HTR-8/SVneo (cell line): ENCODE results near the gene ANKRD44.
A peak's percentile ranks its signal among the peaks of the same experiment; 100 is the strongest.
"Not testable (repeated sequence)": the region's sequence is repeated elsewhere in the genome, so short reads cannot be mapped to it uniquely, and the experiment has no call there.

ENCODE experiments used
- DNase-seq: peaks from one replicate; pipeline ENCODE4 v3.0.0; 2011; ENCODE audit warnings: low spot score, mixed read lengths; ENCODE audit not compliant: insufficient read length
- FAIRE-seq: peaks from 2 replicates; lab custom pipeline; 2011; peaks lifted over from hg19 to GRCh38; lab: Jason Lieb, UNC

The ANKRD44 gene

GRCh38 chr2:197310271-197310985 is at the start of gene ANKRD44:
Gene ANKRD44, minus strand, starts transcription at chr2:197310780. Its CDS starts 176 bp downstream, at chr2:197310604.
- FAIRE-seq = peak; percentile 55
- peak; percentile 63 for DNase-seq

GRCh38 chr2:197359859-197360258 is 49.3 kb upstream of the ANKRD44 start:
- DNase-seq = no peak
- FAIRE-seq = no peak

GRCh38 chr2:197358931-197359330 is 48.4 kb upstream of the ANKRD44 start:
- FAIRE-seq (no peak), DNase-seq (no peak)

- no peak for FAIRE-seq
- DNase-seq = no peak
Measured at GRCh38 chr2:197357986-197358385, 47.4 kb upstream of the ANKRD44 start.

GRCh38 chr2:197356136-197356535 is 45.6 kb upstream of the ANKRD44 start:
- no peak for DNase-seq
- no peak for FAIRE-seq

GRCh38 chr2:197354169-197354558 is 43.6 kb upstream of the ANKRD44 start:
- FAIRE-seq (no peak), DNase-seq (no peak)

- no peak for DNase-seq
- no peak for FAIRE-seq
Measured at GRCh38 chr2:197353393-197354168, 43.0 kb upstream of the ANKRD44 start.

GRCh38 chr2:197349699-197350098 is 39.1 kb upstream of the ANKRD44 start:
- DNase-seq (no peak), FAIRE-seq (no peak)

GRCh38 chr2:197348721-197349360 is 38.3 kb upstream of the ANKRD44 start:
- FAIRE-seq = no peak
- DNase-seq = no peak

GRCh38 chr2:197345846-197346370 is 35.3 kb upstream of the ANKRD44 start:
- FAIRE-seq (no peak), DNase-seq (no peak)

GRCh38 chr2:197343968-197344367 is 33.4 kb upstream of the ANKRD44 start:
- not testable (repeated sequence) for DNase-seq, FAIRE-seq

GRCh38 chr2:197340591-197340990 is 30.0 kb upstream of the ANKRD44 start:
- no peak for FAIRE-seq
- no peak for DNase-seq

- no peak for FAIRE-seq
Measured at GRCh38 chr2:197339496-197340220, 29.1 kb upstream of the ANKRD44 start.

GRCh38 chr2:197339016-197339415 is 28.4 kb upstream of the ANKRD44 start:
- FAIRE-seq = no peak
- no peak for DNase-seq

More at GRCh38 chr2:197339496-197340220, 29.1 kb upstream of the ANKRD44 start:
- DNase-seq = no peak

GRCh38 chr2:197332641-197333040 is 22.1 kb upstream of the ANKRD44 start:
- FAIRE-seq (no peak), DNase-seq (no peak)

- FAIRE-seq = no peak
- no peak for DNase-seq
Measured at GRCh38 chr2:197328461-197328860, 17.9 kb upstream of the ANKRD44 start.

GRCh38 chr2:197327472-197328098 is 17.0 kb upstream of the ANKRD44 start:
- no peak for DNase-seq
- FAIRE-seq = no peak

GRCh38 chr2:197327073-197327471 is 16.5 kb upstream of the ANKRD44 start:
- FAIRE-seq (no peak), DNase-seq (no peak)

GRCh38 chr2:197324801-197325200 is 14.2 kb upstream of the ANKRD44 start:
- DNase-seq = no peak
- FAIRE-seq = no peak
